H9 (cell line): ENCODE results near the gene IKZF1. TPM values are rescaled to one million over a fixed set of nuclear protein-coding genes. Genes with fewer than 3 reads are reported as not detected.

Experiments
- DNase-seq: peaks from one replicate; pipeline ENCODE4 v3.0.0-alpha.2; 2017
- H2AFZ ChIP-seq: one replicate; pipeline ENCODE4 v1.6.1; 2013; ENCODE audit warnings: mild to moderate bottlenecking, low read length, control low read depth, moderate library complexity
- H2AK5ac ChIP-seq: 2 replicates; pipeline ENCODE4 v1.6.1; 2013; ENCODE audit warnings: low read length, control low read depth, mixed read lengths; ENCODE audit not compliant: insufficient read length
- H2BK120ac ChIP-seq: one replicate; pipeline ENCODE4 v1.6.1; 2013; ENCODE audit warnings: low read depth, mild to moderate bottlenecking, low read length, control low read depth, inconsistent platforms; ENCODE audit not compliant: poor library complexity, severe bottlenecking
- H2BK12ac ChIP-seq: 2 replicates; pipeline ENCODE4 v1.6.1; 2013; ENCODE audit warnings: low read length, control low read depth, mixed read lengths, low read depth; ENCODE audit not compliant: insufficient read length
- H2BK15ac ChIP-seq: 2 replicates; pipeline ENCODE4 v1.6.1; 2013; ENCODE audit warnings: low read depth, low read length, control low read depth
- H2BK20ac ChIP-seq: one replicate; pipeline ENCODE4 v1.6.1; 2013; ENCODE audit warnings: low read depth, mild to moderate bottlenecking, low read length, control low read depth, inconsistent platforms; ENCODE audit not compliant: poor library complexity, severe bottlenecking
- H2BK5ac ChIP-seq: 2 replicates; pipeline ENCODE4 v1.6.1; 2013; ENCODE audit warnings: low read length, control low read depth, mixed read lengths; ENCODE audit not compliant: insufficient read length
- H3K14ac ChIP-seq: 2 replicates; pipeline ENCODE4 v1.6.1; 2013; ENCODE audit warnings: low read length, control low read depth; ENCODE audit not compliant: insufficient read depth
- H3K18ac ChIP-seq: 2 replicates; pipeline ENCODE4 v1.6.1; 2013; ENCODE audit warnings: low read depth, mild to moderate bottlenecking, mixed read lengths, low read length, control low read depth; ENCODE audit not compliant: insufficient read length
- H3K23ac ChIP-seq: 2 replicates; pipeline ENCODE4 v1.6.1; 2013; ENCODE audit warnings: low read length, control low read depth, mixed read lengths, low read depth; ENCODE audit not compliant: insufficient read length
- H3K23me2 ChIP-seq: 2 replicates; pipeline ENCODE4 v1.6.1; 2013; ENCODE audit warnings: low read depth, mild to moderate bottlenecking, mixed read lengths, low read length, control low read depth; ENCODE audit not compliant: insufficient read length, poor library complexity, severe bottlenecking
- H3K27ac ChIP-seq: 2 replicates; pipeline ENCODE4 v1.5.1; 2013; ENCODE audit warnings: low read length, control low read depth, mixed read lengths, low read depth; ENCODE audit not compliant: insufficient read length
- H3K27me3 ChIP-seq: 2 replicates; pipeline ENCODE4 v1.6.1; 2013; ENCODE audit warnings: low read length, control low read depth, inconsistent platforms; ENCODE audit not compliant: insufficient read depth
- H3K4ac ChIP-seq: 2 replicates; pipeline ENCODE4 v1.6.1; 2013; ENCODE audit warnings: low read depth, mild to moderate bottlenecking, control low read depth, inconsistent platforms, low read length, moderate library complexity
- H3K4me1 ChIP-seq: 2 replicates; pipeline ENCODE4 v1.6.1; 2013; ENCODE audit warnings: low read length, control low read depth, inconsistent platforms; ENCODE audit not compliant: insufficient read depth
- H3K4me2 ChIP-seq: 2 replicates; pipeline ENCODE4 v1.6.1; 2013; ENCODE audit warnings: low read length, control low read depth, mixed read lengths; ENCODE audit not compliant: insufficient read length, insufficient read depth
- H3K56ac ChIP-seq: 2 replicates; pipeline ENCODE4 v1.6.1; 2013; ENCODE audit warnings: low read depth, mild to moderate bottlenecking, mixed read lengths, low read length, control low read depth; ENCODE audit not compliant: insufficient read length
- H3K79me1 ChIP-seq: 2 replicates; pipeline ENCODE4 v1.6.1; 2013; ENCODE audit warnings: low read depth, mild to moderate bottlenecking, moderate library complexity, low read length, control low read depth, inconsistent platforms; ENCODE audit not compliant: insufficient read depth, poor library complexity, severe bottlenecking
- H3K79me2 ChIP-seq: 2 replicates; pipeline ENCODE4 v1.6.1; 2013; ENCODE audit warnings: low read length, control low read depth, inconsistent platforms; ENCODE audit not compliant: insufficient read depth
- H3K9ac ChIP-seq: 2 replicates; pipeline ENCODE4 v1.6.1; 2013; ENCODE audit warnings: low read length, control low read depth, mixed read lengths; ENCODE audit not compliant: insufficient read length; ENCODE audit errors: extremely low read depth
- H3K9me3 ChIP-seq: one replicate; pipeline ENCODE4 v1.6.1; 2013; ENCODE audit warnings: low read depth, low read length, inconsistent platforms; ENCODE audit not compliant: control insufficient read depth
- H3T11ph ChIP-seq: one replicate; pipeline ENCODE4 v1.6.1; 2013; ENCODE audit warnings: mild to moderate bottlenecking, low read length, control low read depth, inconsistent platforms
- H4K20me1 ChIP-seq: one replicate; pipeline ENCODE4 v1.6.1; 2013; ENCODE audit not compliant: control insufficient read depth, insufficient read length, insufficient read depth
- H4K5ac ChIP-seq: 2 replicates; pipeline ENCODE4 v1.6.1; 2013; ENCODE audit warnings: low read depth, mild to moderate bottlenecking, mixed read lengths, low read length, control low read depth; ENCODE audit not compliant: insufficient read length
- H4K8ac ChIP-seq: replicated peaks from 2 replicates; pipeline ENCODE4 v1.6.1; 2013; ENCODE audit warnings: low read length, control low read depth, mixed read lengths, low read depth; ENCODE audit not compliant: insufficient read length
- H4K91ac ChIP-seq: 2 replicates; pipeline ENCODE4 v1.6.1; 2013; ENCODE audit warnings: low read depth, mild to moderate bottlenecking, moderate library complexity, mixed read lengths, low read length, control low read depth; ENCODE audit not compliant: insufficient read length
- H3K27ac Mint-ChIP-seq, 3 experiments: 2 replicates in 2 of 3; 3 replicates in 1 of 3; pipeline ENCODE4 v1.8.0; 2020 to 2021; ENCODE audit warnings: mixed read lengths in 3 of 3, mild to moderate bottlenecking in 1 of 3, moderate library complexity in 1 of 3
- H3K27me3 Mint-ChIP-seq: 2 replicates; pipeline ENCODE4 v1.8.0; 2021; ENCODE audit warnings: low read depth, mild to moderate bottlenecking, moderate library complexity, mixed read lengths
- H3K36me3 Mint-ChIP-seq, 3 experiments: 2 replicates in 2 of 3; 3 replicates in 1 of 3; pipeline ENCODE4 v1.8.0; 2020 to 2021; ENCODE audit warnings: low read depth in 3 of 3, mixed read lengths in 3 of 3; ENCODE audit not compliant: insufficient read depth in 1 of 3
- H3K4me1 Mint-ChIP-seq, 2 experiments: 2 replicates each; pipeline ENCODE4 v1.8.0; 2020; ENCODE audit warnings: mixed read lengths in 2 of 2
- H3K4me3 Mint-ChIP-seq, 2 experiments: 2 replicates in 1 of 2; 3 replicates in 1 of 2; pipeline ENCODE4 v1.8.0; 2020 to 2021; ENCODE audit warnings: mild to moderate bottlenecking in 2 of 2, mixed read lengths in 2 of 2, moderate library complexity in 1 of 2
- H3K9me3 Mint-ChIP-seq, 2 experiments: 2 replicates in 1 of 2; 3 replicates in 1 of 2; pipeline ENCODE4 v1.8.0; 2020; ENCODE audit warnings: mild to moderate bottlenecking in 2 of 2, mixed read lengths in 2 of 2, moderate library complexity in 1 of 2
- WGBS: extraction: QIAGEN DNeasy Blood & Tissue Kit; methylation state at CpG from one replicate; pipeline ENCODE4 v1.1.7; 2013; ENCODE audit warnings: missing lambda C conversion rate, low lambda C conversion rate, mixed read lengths; ENCODE audit not compliant: insufficient read length; ENCODE audit errors: extremely low coverage; 5-methylcytosine and 5-hydroxymethylcytosine counted together
- total RNA-seq: library from RNA; stranded (reverse); gene quantifications from 2 replicates; pipeline ENCODE4 v1.2.1, GENCODE V29; 2021
- TF ChIP-seq, protein P1 (sequence below): fragments of 200-600 bp; sonication (generic); conservative IDR thresholded peaks from 3 replicates; pipeline ENCODE4 v1.8.0; 2021; ENCODE audit warnings: antibody characterized with exemption, mild to moderate bottlenecking

Gene IKZF1
- total RNA-seq, 1 experiment from 2014 or later: 0.98 TPM

GRCh38 chr7:50353894-50354595, 49.5 kb downstream of the IKZF1 start:
- Mint-ChIP-seq H3K27ac (no peak overlapping the region), H3K9me3 (no peaks in the 10 kb centered on the region), H3K4me1 (no peaks in the 10 kb centered on the region), H3K4me3 (no peak overlapping the region), H3K27me3 (peaks cover 2% of the 10 kb centered on the region; the same call in 1 of the 2 replicates), H3K36me3 (no peaks in the 10 kb centered on the region)
- no peaks in the 10 kb centered on the region for H3K9me3 ChIP-seq
- no peak overlapping the region for H2BK5ac ChIP-seq
- no peak overlapping the region for H3K18ac ChIP-seq
- no peak overlapping the region for H4K91ac ChIP-seq
- H4K5ac ChIP-seq: no peak overlapping the region
- no peak for DNase-seq
- H3K23me2 ChIP-seq: no peaks in the 10 kb centered on the region
- H3K79me1 ChIP-seq: no peaks in the 10 kb centered on the region
- H3K9ac ChIP-seq: no peak overlapping the region
- H2AK5ac ChIP-seq: no peak overlapping the region
- H3K14ac ChIP-seq: no peak overlapping the region
- no peak overlapping the region for H3K27ac ChIP-seq
- no peak overlapping the region for H3T11ph ChIP-seq
- no peak overlapping the region for H2BK20ac ChIP-seq
- H2AFZ ChIP-seq: no peak overlapping the region
- H2BK120ac ChIP-seq: no peak overlapping the region
- H3K4me1 ChIP-seq: no peaks in the 10 kb centered on the region
- H4K8ac ChIP-seq: no peak overlapping the region
- TF ChIP-seq, protein P1, sequence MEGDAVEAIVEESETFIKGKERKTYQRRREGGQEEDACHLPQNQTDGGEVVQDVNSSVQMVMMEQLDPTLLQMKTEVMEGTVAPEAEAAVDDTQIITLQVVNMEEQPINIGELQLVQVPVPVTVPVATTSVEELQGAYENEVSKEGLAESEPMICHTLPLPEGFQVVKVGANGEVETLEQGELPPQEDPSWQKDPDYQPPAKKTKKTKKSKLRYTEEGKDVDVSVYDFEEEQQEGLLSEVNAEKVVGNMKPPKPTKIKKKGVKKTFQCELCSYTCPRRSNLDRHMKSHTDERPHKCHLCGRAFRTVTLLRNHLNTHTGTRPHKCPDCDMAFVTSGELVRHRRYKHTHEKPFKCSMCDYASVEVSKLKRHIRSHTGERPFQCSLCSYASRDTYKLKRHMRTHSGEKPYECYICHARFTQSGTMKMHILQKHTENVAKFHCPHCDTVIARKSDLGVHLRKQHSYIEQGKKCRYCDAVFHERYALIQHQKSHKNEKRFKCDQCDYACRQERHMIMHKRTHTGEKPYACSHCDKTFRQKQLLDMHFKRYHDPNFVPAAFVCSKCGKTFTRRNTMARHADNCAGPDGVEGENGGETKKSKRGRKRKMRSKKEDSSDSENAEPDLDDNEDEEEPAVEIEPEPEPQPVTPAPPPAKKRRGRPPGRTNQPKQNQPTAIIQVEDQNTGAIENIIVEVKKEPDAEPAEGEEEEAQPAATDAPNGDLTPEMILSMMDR: no peak
- no CpG with 5 or more reads among the region's 9 CpGs for WGBS
- H3K4me2 ChIP-seq: no peak overlapping the region
- H3K79me2 ChIP-seq: no peaks in the 10 kb centered on the region
- H3K27me3 ChIP-seq: no peaks in the 10 kb centered on the region
- H2BK12ac ChIP-seq: no peak overlapping the region
- H2BK15ac ChIP-seq: no peak overlapping the region
- H3K4ac ChIP-seq: no peak overlapping the region
- no peaks in the 10 kb centered on the region for H4K20me1 ChIP-seq
- H3K23ac ChIP-seq: no peak overlapping the region
- H3K56ac ChIP-seq: no peak overlapping the region
